Skeletal muscle tissue (tissue), 4 donors: ENCODE measurements around the gene SLC22A4. TPM values are rescaled to one million over a fixed set of nuclear protein-coding genes. Genes with fewer than 3 reads are reported as not detected.
A peak's percentile ranks its signal among the peaks of the same experiment; 100 is the strongest.

Source experiments
- H3K27ac ChIP-seq: one replicate; pipeline ENCODE4 v1.7.0; 2013; ENCODE audit warnings: mild to moderate bottlenecking, low read depth, low read length, inconsistent platforms
- H3K27me3 ChIP-seq, 3 donors: one replicate each; pipeline ENCODE4 v1.7.0; 2013; ENCODE audit warnings: low read length in 3 of 3; ENCODE audit not compliant: control insufficient read depth in 3 of 3, insufficient read depth in 3 of 3
- H3K36me3 ChIP-seq, 3 donors: one replicate each; pipeline ENCODE4 v1.7.0; 2013; ENCODE audit warnings: low read length in 3 of 3; ENCODE audit not compliant: control insufficient read depth in 3 of 3, insufficient read depth in 3 of 3
- H3K4me1 ChIP-seq, 3 donors: one replicate each; pipeline ENCODE4 v1.7.0; 2013; ENCODE audit warnings: low read length in 3 of 3, mild to moderate bottlenecking in 3 of 3; ENCODE audit not compliant: control insufficient read depth in 3 of 3, insufficient read depth in 3 of 3
- H3K4me3 ChIP-seq, 3 donors: one replicate each; pipeline ENCODE4 v1.7.0; 2013; ENCODE audit warnings: low read length in 3 of 3
- H3K9ac ChIP-seq, 3 donors: one replicate each; pipeline ENCODE4 v1.7.0; 2013; ENCODE audit warnings: low read length in 3 of 3, mild to moderate bottlenecking in 3 of 3, moderate library complexity in 2 of 3, low read depth in 1 of 3
- H3K9me3 ChIP-seq, 3 donors: one replicate each; pipeline ENCODE4 v1.7.0; 2013; ENCODE audit warnings: low read length in 3 of 3; ENCODE audit not compliant: control insufficient read depth in 3 of 3
- total RNA-seq: library from RNA; depleted of rRNA; stranded (reverse); fragments of >200 nt; gene quantifications from one replicate; pipeline ENCODE4 v1.2.3, GENCODE V29; 2014
- donor health status: Osteomylitis.

The SLC22A4 gene
- total RNA-seq, 1 donor from 2014 or later, result 3.1 TPM

- H3K27me3 ChIP-seq, result no peaks in the 10 kb centered on the region
- H3K36me3 ChIP-seq, result peaks cover 0 to 8% (median 4%) of the 10 kb centered on the region in 3 donors
- H3K4me1 ChIP-seq, result peaks cover 24 to 29% (median 28%) of the 10 kb centered on the region in 3 donors
- H3K27ac ChIP-seq, result no peak overlapping the region
- H3K4me3 ChIP-seq, result no peak overlapping the region
- H3K9me3 ChIP-seq, result no peaks in the 10 kb centered on the region
- no peak overlapping the region for H3K9ac ChIP-seq
Observed at GRCh38 chr5:132268769-132269551, 25.2 kb upstream of the SLC22A4 start.

- no peak overlapping the region for H3K9ac ChIP-seq
- no peak overlapping the region for H3K27ac ChIP-seq
- no peak overlapping the region for H3K4me3 ChIP-seq
- peaks cover 0 to 8% (median 4%) of the 10 kb centered on the region in 3 donors for H3K36me3 ChIP-seq
- no peaks in the 10 kb centered on the region for H3K27me3 ChIP-seq
- no peaks in the 10 kb centered on the region for H3K9me3 ChIP-seq
- peaks cover 16 to 23% (median 22%) of the 10 kb centered on the region in 3 donors for H3K4me1 ChIP-seq
Observed at GRCh38 chr5:132269635-132270334, 24.4 kb upstream of the SLC22A4 start.

- H3K36me3 ChIP-seq, result peaks cover 0 to 8% (median 4%) of the 10 kb centered on the region in 3 donors
- H3K9me3 ChIP-seq, result no peaks in the 10 kb centered on the region
- peaks cover 11 to 18% (median 17%) of the 10 kb centered on the region in 3 donors for H3K4me1 ChIP-seq
- H3K9ac ChIP-seq, result no peak overlapping the region
- no peak overlapping the region for H3K27ac ChIP-seq
- no peaks in the 10 kb centered on the region for H3K27me3 ChIP-seq
- H3K4me3 ChIP-seq, result no peak overlapping the region
Observed at GRCh38 chr5:132270335-132270665, 23.9 kb upstream of the SLC22A4 start.

GRCh38 chr5:132270706-132271105 is 23.5 kb upstream of the SLC22A4 start:
- Histone ChIP-seq H3K27me3 (no peaks in the 10 kb centered on the region), H3K9me3 (no peaks in the 10 kb centered on the region), H3K4me1 (peaks cover 8 to 14% (median 13%) of the 10 kb centered on the region in 3 donors), H3K36me3 (peaks cover 0 to 8% (median 4%) of the 10 kb centered on the region in 3 donors), H3K4me3 (no peak overlapping the region), H3K9ac (no peak overlapping the region), H3K27ac (no peak overlapping the region)

GRCh38 chr5:132271251-132272246 is 22.6 kb upstream of the SLC22A4 start:
- no peak overlapping the region for H3K4me3 ChIP-seq
- no peak overlapping the region for H3K9ac ChIP-seq
- H3K36me3 ChIP-seq, result peaks cover 0 to 8% (median 4%) of the 10 kb centered on the region in 3 donors
- no peaks in the 10 kb centered on the region for H3K9me3 ChIP-seq
- H3K4me1 ChIP-seq, result peaks cover under 1 to 6% (median 6%) of the 10 kb centered on the region in 3 donors
- no peaks in the 10 kb centered on the region for H3K27me3 ChIP-seq
- no peak overlapping the region for H3K27ac ChIP-seq

- Histone ChIP-seq H3K36me3 (peaks cover 0 to 8% (median 4%) of the 10 kb centered on the region in 3 donors), H3K9me3 (no peaks in the 10 kb centered on the region), H3K4me3 (peak overlapping the region in 2 of 3 donors; percentile 19 to 54), H3K27me3 (no peaks in the 10 kb centered on the region), H3K9ac (peak overlapping the region in 1 of 3 donors; percentile 66), H3K27ac (no peak overlapping the region), H3K4me1 (peaks cover 0 to 6% (median 2%) of the 10 kb centered on the region in 3 donors)
Observed at GRCh38 chr5:132272311-132273210, 21.6 kb upstream of the SLC22A4 start.

- H3K36me3 ChIP-seq, result peaks cover 0 to 8% (median 4%) of the 10 kb centered on the region in 3 donors
- no peak overlapping the region for H3K27ac ChIP-seq
- no peak overlapping the region for H3K9ac ChIP-seq
Observed at GRCh38 chr5:132273631-132274030, 20.6 kb upstream of the SLC22A4 start.

GRCh38 chr5:132274050-132274792 is 20.0 kb upstream of the SLC22A4 start:
- H3K27ac ChIP-seq, result no peak overlapping the region
- H3K9ac ChIP-seq, result no peak overlapping the region

More at GRCh38 chr5:132273631-132274030, 20.6 kb upstream of the SLC22A4 start:
- Histone ChIP-seq H3K4me3 (no peak overlapping the region), H3K9me3 (no peaks in the 10 kb centered on the region), H3K27me3 (no peaks in the 10 kb centered on the region), H3K4me1 (peaks cover 0 to 6% (median 2%) of the 10 kb centered on the region in 3 donors)

More at GRCh38 chr5:132274050-132274792, 20.0 kb upstream of the SLC22A4 start:
- peaks cover 0 to 8% (median 4%) of the 10 kb centered on the region in 3 donors for H3K36me3 ChIP-seq
- H3K9me3 ChIP-seq, result no peaks in the 10 kb centered on the region
- H3K27me3 ChIP-seq, result no peaks in the 10 kb centered on the region
- H3K4me1 ChIP-seq, result peaks cover 0 to 6% (median 2%) of the 10 kb centered on the region in 3 donors
- no peak overlapping the region for H3K4me3 ChIP-seq
